Transverse colon (tissue), 4 donors: ENCODE data around the gene HDAC3. TPM values are rescaled to one million over a fixed set of nuclear protein-coding genes. Genes with fewer than 3 reads are reported as not detected.
"Not testable (repeated sequence)": the region's sequence is repeated elsewhere in the genome, so short reads cannot be mapped to it uniquely, and the experiment has no call there.

Experiments
- DNase-seq: peaks from one replicate; pipeline ENCODE4 v3.0.0-alpha.2; 2019
- H3K27ac ChIP-seq, 4 donors: fragments of 200-600 bp; sonication (generic); 2 replicates each; pipeline ENCODE4 v1.5.1; 2016 to 2018; ENCODE audit warnings: inconsistent platforms in 4 of 4
- H3K27me3 ChIP-seq: fragments of 200-600 bp; sonication (generic); 2 replicates; pipeline ENCODE4 v1.5.1; 2017; ENCODE audit warnings: inconsistent platforms
- H3K36me3 ChIP-seq, 4 donors: fragments of 200-600 bp; sonication (generic); 2 replicates each; pipeline ENCODE4 v1.5.1; 2017 to 2019; ENCODE audit warnings: inconsistent platforms in 4 of 4
- H3K4me1 ChIP-seq, 4 donors: fragments of 200-600 bp; sonication (generic); 2 replicates each; pipeline ENCODE4 v1.5.1; 2017 to 2020; ENCODE audit warnings: inconsistent platforms in 4 of 4
- H3K4me3 ChIP-seq, 4 donors: fragments of 200-600 bp; sonication (generic); 1 replicate in 1 of 4; 2 replicates in 3 of 4; pipeline versions ENCODE4 v1.5.1 to v1.6.1; 2017 to 2019; ENCODE audit warnings: inconsistent platforms in 4 of 4
- H3K9me3 ChIP-seq, 2 donors: fragments of 200-600 bp; sonication (generic); 2 replicates each; pipeline ENCODE4 v1.5.1; 2017 to 2019; ENCODE audit warnings: inconsistent platforms in 2 of 2
- EP300 ChIP-seq: sonication (generic); formaldehyde crosslinking; IDR thresholded peaks from one replicate; pipeline ENCODE4 v1.6.1; 2017; ENCODE audit warnings: antibody characterized with exemption, low read depth
- POLR2A ChIP-seq: fragments of 450-650 bp; IDR thresholded peaks from one replicate; pipeline ENCODE4 v1.6.1; 2016; ENCODE audit warnings: antibody characterized with exemption, mild to moderate bottlenecking, moderate library complexity
- POLR2AphosphoS5 ChIP-seq, 3 donors: sonication (generic); formaldehyde crosslinking; IDR thresholded peaks; one replicate each; pipeline ENCODE4 v1.6.1; 2016; ENCODE audit warnings: antibody characterized with exemption in 3 of 3
- WGBS, 2 donors: methylation state at CpG; one replicate each; pipeline ENCODE4 v1.1.5; 2018; ENCODE audit warnings: low coverage in 1 of 2; 5-methylcytosine and 5-hydroxymethylcytosine counted together
- in situ Hi-C, 4 donors: fragments of 200-750 bp; cut with MboI; loops; one replicate each; pipeline versions ENCODE4 v1.15.0 to v1.15.1; 2017; ENCODE audit warnings: low sequenced_read_pairs in 3 of 4, low pct_ligation_motif_present in 1 of 4, low pct_unique_long_range_greater_than_20kb in 1 of 4
- intact Hi-C: fragments of 100-400 bp; cut with DNase I; formaldehyde crosslinking; loops from one replicate; pipeline ENCODE4 v1.15.1; 2023; ENCODE audit warnings: low total_unique reads
- total RNA-seq, 4 donors: library from RNA; depleted of rRNA; stranded (reverse); fragments of >200 nt; gene quantifications; one replicate each; pipeline ENCODE4 v1.1.0, GENCODE V29; 2016
- TF ChIP-seq, protein P1 (sequence below), 5 experiments: fragments of 200-600 bp in 3 of 5; fragments of 450-650 bp in 2 of 5; sonication (generic) in 3 of 5; IDR thresholded peaks; 1 replicate in 2 of 5; 2 replicates in 3 of 5; pipeline ENCODE4 v1.5.1; 2016 to 2017; ENCODE audit warnings: antibody characterized with exemption in 5 of 5, inconsistent platforms in 3 of 5, mild to moderate bottlenecking in 2 of 5, moderate library complexity in 1 of 5

HDAC3 gene
- total RNA-seq, 4 donors from 2014 or later = 12.7 to 45.1 (median 40.2) TPM

DNA sequence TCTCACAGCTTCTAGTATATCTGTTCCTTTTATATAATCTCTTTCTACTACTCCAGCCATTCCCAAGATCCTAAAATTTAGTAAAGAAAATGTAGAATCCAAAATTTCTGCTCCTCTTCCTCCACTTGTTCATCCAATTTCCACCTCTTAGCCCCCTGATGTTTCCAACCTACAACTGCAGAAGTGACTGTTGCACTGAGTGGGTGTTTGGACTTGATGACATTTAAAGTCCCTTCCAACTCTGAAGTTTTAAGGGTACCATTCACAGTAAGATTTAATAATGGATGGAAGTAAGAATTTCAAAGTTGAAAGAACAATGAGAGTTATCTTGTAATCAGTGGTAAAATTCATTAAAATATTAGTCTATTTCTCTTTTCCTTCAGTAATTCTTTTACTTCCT lies 23.3 kb downstream of the HDAC3 start:
- H3K9me3 ChIP-seq = no peaks in the 10 kb centered on the region
- no peak overlapping the region for H3K27ac ChIP-seq
- no peak for DNase-seq
- H3K4me3 ChIP-seq = no peak overlapping the region
- H3K27me3 ChIP-seq = no peaks in the 10 kb centered on the region
- in situ Hi-C loops = no loop called here
- intact Hi-C loops = no loop called here
- H3K4me1 ChIP-seq = peaks cover 5 to 51% (median 19%) of the 10 kb centered on the region in 4 donors
- TF ChIP-seq EP300 (no peak), POLR2AphosphoS5 (IDR thresholded peaks at IDR 0.05) (no peak), POLR2A (no peak)
- TF ChIP-seq, protein P1, sequence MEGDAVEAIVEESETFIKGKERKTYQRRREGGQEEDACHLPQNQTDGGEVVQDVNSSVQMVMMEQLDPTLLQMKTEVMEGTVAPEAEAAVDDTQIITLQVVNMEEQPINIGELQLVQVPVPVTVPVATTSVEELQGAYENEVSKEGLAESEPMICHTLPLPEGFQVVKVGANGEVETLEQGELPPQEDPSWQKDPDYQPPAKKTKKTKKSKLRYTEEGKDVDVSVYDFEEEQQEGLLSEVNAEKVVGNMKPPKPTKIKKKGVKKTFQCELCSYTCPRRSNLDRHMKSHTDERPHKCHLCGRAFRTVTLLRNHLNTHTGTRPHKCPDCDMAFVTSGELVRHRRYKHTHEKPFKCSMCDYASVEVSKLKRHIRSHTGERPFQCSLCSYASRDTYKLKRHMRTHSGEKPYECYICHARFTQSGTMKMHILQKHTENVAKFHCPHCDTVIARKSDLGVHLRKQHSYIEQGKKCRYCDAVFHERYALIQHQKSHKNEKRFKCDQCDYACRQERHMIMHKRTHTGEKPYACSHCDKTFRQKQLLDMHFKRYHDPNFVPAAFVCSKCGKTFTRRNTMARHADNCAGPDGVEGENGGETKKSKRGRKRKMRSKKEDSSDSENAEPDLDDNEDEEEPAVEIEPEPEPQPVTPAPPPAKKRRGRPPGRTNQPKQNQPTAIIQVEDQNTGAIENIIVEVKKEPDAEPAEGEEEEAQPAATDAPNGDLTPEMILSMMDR (IDR thresholded peaks at IDR 0.05) = no peak
- H3K36me3 ChIP-seq = no peaks in the 10 kb centered on the region

DNA sequence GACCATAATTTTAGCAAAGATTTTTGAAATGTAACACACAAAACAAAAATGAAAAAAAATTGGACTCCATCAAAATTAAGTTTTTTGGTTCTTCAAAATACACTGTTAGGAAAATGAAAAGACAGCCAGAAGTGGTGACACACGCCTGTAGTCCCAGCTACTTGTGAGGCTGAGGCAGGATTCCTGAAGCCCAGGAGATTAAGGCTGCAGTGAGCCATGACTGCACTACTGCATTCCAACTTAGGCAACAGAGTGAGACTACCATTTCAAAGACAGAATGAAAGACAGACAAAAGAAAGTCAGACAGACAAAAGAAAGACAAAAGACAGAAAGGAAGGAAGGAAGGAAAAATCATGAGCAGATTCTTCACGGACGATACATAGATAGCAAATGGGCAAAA lies 25.4 kb downstream of the HDAC3 start:
- TF ChIP-seq POLR2AphosphoS5 (IDR thresholded peaks at IDR 0.05) (no peak), POLR2A (no peak), EP300 (no peak)
- TF ChIP-seq, protein P1 (IDR thresholded peaks at IDR 0.05) = no peak
- no peaks in the 10 kb centered on the region for H3K27me3 ChIP-seq
- no peaks in the 10 kb centered on the region for H3K9me3 ChIP-seq
- WGBS, 2 donors = 87 to 97% methylated on average over 3 of the region's 3 CpGs
- H3K4me1 ChIP-seq = peaks cover 0 to 41% (median 2%) of the 10 kb centered on the region in 4 donors
- H3K36me3 ChIP-seq = no peaks in the 10 kb centered on the region
- H3K4me3 ChIP-seq = no peak overlapping the region
- no peak overlapping the region for H3K27ac ChIP-seq
- intact Hi-C loops = no loop called here
- in situ Hi-C loops = no loop called here
- DNase-seq = no peak

DNA sequence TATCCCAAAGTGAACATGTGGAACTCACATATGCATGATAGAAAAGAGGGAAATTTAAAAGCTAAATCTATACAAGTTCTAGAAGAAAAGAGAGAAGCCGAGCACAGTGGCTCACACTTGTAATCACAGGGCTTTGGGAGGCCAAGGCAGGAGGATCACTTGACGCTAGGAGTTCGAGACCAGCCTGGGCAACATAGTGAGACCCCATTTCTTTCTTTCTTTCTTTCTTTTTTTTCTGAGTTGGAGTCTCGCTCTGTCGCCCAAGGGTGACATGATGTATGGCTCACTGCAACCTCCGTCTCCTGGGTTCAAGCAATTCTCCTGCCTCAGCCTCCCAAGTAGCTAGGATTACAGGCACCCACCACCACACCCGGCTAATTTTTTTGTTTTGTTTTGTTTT lies 26.7 kb downstream of the HDAC3 start:
- H3K4me3 ChIP-seq, H3K27ac ChIP-seq, intact Hi-C loops, H3K27me3 ChIP-seq, H3K36me3 ChIP-seq, H3K9me3 ChIP-seq, in situ Hi-C loops, DNase-seq: not testable (repeated sequence)
- H3K4me1 ChIP-seq = peaks cover 0 to 46% (median 3%) of the 10 kb centered on the region in 4 donors
- WGBS, 2 donors = 96 to 97% methylated on average over 6 to 7 of the region's 7 CpGs

DNA sequence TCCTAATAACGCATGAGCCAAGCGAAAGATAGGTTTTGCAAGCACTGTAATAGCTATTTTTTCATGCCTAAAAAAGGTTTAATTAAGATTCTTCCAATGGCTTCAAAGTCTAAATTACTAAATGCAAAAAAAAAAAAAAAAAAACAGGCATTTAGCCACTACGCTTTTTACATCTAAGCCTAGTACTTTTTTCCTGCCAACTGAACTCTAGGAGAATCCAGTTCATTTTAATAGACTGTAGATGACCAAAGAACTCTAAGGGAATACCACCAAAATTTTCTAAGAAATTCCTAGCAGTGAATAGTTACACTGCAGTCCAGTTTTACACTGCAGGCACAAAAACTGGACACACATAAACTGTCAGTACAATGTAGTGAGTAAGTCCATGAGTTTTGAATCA lies 27.6 kb downstream of the HDAC3 start:
- in situ Hi-C loops (no loop called here), intact Hi-C loops (no loop called here)
- no peaks in the 10 kb centered on the region for H3K36me3 ChIP-seq
- H3K4me3 ChIP-seq = no peak overlapping the region
- H3K27me3 ChIP-seq = no peaks in the 10 kb centered on the region
- no peak for TF ChIP-seq POLR2A
- no peak for TF ChIP-seq POLR2AphosphoS5 (IDR thresholded peaks at IDR 0.05)
- no peak for TF ChIP-seq EP300
- TF ChIP-seq, protein P1 (IDR thresholded peaks at IDR 0.05) = no peak
- no peaks in the 10 kb centered on the region for H3K9me3 ChIP-seq
- peaks cover 4 to 50% (median 11%) of the 10 kb centered on the region in 4 donors for H3K4me1 ChIP-seq
- no peak overlapping the region for H3K27ac ChIP-seq
- 88 to 95% methylated on average over 2 to 3 of the region's 3 CpGs for WGBS, 2 donors
- DNase-seq = no peak

DNA sequence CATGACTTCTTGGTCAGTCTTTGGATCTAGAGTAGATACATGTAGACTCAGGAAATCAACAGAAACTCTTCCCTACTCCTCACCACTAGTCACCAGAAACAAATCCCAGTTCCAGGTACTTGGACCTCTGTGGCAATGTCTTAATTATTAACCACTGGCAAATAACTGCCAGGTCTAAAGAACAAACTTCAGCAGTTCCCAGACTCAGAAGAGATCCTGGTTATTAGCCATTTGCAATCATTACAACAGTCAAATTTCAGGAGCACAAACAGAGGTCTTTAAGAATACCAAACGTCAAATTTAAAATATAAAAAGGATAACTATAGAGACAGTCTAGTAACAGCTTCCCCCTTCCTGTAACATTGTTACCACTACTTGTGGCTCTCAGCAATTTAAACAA lies 28.1 kb downstream of the HDAC3 start:
- WGBS, 2 donors = 58% methylated on average over 1 of the region's 1 CpG; no CpG with 5 or more reads in 1 of the 2 donors
- intact Hi-C loops (no loop called here), in situ Hi-C loops (no loop called here)
- DNase-seq = no peak
- Histone ChIP-seq H3K4me3 (no peak overlapping the region), H3K9me3 (no peaks in the 10 kb centered on the region), H3K27me3 (no peaks in the 10 kb centered on the region), H3K4me1 (peaks cover 4 to 53% (median 14%) of the 10 kb centered on the region in 4 donors), H3K27ac (peak overlapping the region in 1 of 4 donors; percentile 22), H3K36me3 (no peaks in the 10 kb centered on the region)
- TF ChIP-seq EP300 (no peak), POLR2A (no peak), POLR2AphosphoS5 (IDR thresholded peaks at IDR 0.05) (no peak)
- TF ChIP-seq, protein P1 (IDR thresholded peaks at IDR 0.05) = no peak
